ENCODE measurements around the gene CAPN1.

DNA sequence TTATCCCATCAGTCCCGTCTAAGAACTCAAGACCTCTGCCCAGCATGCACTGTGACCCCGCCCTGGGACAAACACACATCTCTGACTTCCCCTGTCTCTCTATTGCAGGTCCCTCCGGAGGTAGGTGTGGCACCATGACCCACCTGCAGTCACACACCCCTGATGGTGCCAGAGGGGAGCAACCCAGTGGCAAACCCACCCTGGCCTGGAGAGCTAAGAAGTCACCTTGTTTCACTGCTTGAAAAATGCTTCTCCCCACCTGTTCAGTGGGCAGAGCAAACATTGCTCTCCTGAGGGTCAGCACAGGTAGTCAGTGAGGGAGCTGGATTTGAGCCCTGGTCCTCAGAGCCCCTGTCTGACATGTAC lies 23.9 kb downstream of the CAPN1 start:
- TF ChIP-seq, protein P1, sequence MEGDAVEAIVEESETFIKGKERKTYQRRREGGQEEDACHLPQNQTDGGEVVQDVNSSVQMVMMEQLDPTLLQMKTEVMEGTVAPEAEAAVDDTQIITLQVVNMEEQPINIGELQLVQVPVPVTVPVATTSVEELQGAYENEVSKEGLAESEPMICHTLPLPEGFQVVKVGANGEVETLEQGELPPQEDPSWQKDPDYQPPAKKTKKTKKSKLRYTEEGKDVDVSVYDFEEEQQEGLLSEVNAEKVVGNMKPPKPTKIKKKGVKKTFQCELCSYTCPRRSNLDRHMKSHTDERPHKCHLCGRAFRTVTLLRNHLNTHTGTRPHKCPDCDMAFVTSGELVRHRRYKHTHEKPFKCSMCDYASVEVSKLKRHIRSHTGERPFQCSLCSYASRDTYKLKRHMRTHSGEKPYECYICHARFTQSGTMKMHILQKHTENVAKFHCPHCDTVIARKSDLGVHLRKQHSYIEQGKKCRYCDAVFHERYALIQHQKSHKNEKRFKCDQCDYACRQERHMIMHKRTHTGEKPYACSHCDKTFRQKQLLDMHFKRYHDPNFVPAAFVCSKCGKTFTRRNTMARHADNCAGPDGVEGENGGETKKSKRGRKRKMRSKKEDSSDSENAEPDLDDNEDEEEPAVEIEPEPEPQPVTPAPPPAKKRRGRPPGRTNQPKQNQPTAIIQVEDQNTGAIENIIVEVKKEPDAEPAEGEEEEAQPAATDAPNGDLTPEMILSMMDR (IDR thresholded peaks at IDR 0.05), result no peak
- TF ChIP-seq POLR2A (IDR thresholded peaks at IDR 0.05), result no peak

Measured in right lobe of liver (tissue), 4 donors.